ENCODE data around the gene ANKRD44.
"Not testable (repeated sequence)": the region's sequence is repeated elsewhere in the genome, so short reads cannot be mapped to it uniquely, and the experiment has no call there.

ANKRD44 gene

DNA sequence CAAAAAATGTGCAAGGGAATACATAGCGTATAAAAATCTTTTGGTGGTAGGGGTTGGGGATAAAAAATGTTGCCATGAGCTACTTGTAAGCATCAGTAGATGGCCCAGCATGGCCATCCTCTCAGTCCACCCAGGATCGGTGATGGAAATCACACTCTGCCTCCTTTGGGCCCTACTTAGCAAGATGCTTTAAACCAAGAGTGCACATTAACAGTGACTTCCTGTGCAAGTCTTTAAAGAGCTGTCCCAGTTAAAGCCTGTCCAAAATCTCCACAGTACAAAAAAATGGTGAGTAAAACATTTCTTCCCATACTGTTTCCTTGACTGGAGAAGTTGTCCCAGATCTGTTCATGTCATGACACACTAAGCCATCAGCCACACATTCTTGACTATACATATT lies 18.0 kb downstream of the ANKRD44 start:
- DNase-seq (ENCODE audit: low read depth in 2 of 2, low spot score in 1 of 2), result no peak

DNA sequence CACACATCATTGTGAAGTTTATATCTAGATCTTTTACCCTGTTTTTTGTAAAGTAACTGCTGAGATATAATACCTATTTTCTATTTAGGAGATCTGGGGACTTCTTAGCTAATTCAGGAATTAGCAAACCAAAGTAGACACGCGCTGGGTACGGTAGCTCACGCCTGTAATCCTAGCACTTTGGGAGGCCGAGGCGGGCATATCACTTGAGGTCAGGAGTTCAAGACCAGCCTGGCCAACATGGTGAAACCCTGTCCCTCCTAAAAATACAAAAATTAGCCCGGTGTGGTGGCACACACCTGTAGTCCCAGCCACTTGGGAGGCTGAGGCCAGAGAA lies 23.0 kb downstream of the ANKRD44 start:
- DNase-seq (ENCODE audit: low read depth in 2 of 2, low spot score in 1 of 2), result not testable (repeated sequence)

DNA sequence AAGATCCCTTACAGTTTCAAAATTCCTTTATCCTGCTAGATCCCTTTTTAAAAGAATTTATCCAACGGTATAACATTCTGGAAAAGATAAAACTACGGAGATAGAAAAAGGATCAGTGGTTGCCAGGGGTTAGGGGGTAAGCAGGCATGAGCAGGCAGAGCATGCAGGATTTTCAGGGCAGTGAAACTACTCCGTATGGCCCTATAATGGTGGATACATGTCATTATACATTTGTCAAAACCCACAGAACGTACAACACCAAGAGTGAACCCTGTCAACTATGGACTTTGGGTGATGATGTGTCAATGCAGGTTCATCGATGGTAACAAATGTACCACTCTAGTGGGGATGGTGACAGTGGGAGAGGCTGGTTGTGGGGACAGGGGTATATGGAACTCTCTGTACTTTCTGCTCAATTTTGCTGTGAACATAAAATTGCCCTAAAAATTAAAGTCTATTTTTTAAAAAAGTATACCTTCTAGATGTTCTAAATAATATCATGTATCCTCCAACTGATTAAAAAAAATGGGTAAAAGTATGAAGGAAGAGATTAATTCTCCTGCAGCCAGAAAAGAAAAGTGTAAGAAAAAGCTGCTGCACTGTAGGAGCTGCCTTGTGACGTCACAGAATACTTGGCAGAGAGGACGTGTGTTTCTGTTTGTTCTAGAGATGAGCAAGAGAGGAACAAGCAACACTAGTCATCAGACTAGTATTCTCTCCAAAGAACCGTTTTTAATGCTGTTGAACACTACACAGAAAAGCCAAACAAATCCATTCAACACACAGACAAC lies 23.6 kb downstream of the ANKRD44 start:
- DNase-seq (ENCODE audit: low read depth in 2 of 2, low spot score in 1 of 2), result no peak

- no peak for DNase-seq (ENCODE audit: low read depth in 2 of 2, low spot score in 1 of 2)
Observed at GRCh38 chr2:197285361-197285760, 25.2 kb downstream of the ANKRD44 start.

DNA sequence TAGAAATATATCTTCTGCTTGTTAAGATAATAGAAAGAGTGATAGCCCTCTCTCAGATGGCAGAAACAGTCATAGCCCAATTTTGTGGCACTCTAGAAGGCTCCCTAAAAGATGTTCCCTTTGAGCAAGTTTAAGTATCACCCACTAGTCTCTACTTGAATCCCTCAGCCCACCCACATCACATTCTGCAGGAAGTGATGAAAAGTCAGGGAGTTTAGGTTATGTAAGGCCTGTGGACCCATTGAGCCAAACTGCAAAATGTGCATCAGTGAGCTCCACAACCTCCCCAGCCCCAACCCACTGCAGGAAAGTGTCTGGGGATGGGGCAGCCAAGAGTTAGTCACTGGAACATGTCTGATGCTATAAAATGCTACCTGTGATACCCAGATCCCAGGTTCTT lies 25.6 kb downstream of the ANKRD44 start:
- no peak for DNase-seq (ENCODE audit: low read depth in 2 of 2, low spot score in 1 of 2)

- DNase-seq (ENCODE audit: low read depth in 2 of 2, low spot score in 1 of 2), result no peak
Observed at GRCh38 chr2:197281421-197281820, 29.2 kb downstream of the ANKRD44 start.

DNA sequence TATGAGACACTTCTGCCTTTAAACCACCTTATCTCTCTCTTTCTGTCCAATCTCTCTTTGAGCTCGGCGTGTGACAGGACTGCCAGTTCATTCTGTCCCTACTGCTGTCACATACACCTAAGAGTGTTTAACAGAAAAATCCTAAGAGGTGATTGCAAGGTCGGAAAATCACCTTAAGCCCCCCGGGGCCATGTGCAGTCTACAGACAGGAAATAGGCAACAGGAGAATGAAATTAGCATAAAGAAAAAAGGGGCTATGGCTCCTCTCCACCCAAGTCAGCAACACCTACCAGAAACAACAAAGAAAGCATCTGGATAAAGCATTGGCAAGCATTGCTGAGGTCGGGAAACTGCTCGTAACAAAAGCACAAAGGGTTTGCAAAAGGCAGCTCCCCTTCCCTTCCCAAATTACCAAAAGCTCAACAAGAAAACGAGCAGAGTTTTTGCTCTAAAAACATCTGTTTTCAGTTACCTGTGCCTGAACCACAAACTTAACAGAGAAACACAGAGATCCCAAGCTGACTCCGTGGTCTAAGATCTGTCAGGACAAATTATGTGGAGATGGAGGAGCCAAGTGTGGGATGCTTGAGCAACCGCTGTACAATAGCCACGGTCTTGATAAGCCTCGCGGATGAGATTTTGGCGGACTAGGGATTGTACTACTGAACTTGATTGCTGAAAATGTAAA lies 30.4 kb downstream of the ANKRD44 start:
- no peak for DNase-seq (ENCODE audit: low read depth in 2 of 2, low spot score in 1 of 2)

GRCh38 chr2:197278799-197279763 lies 31.5 kb downstream of the ANKRD44 start:
- DNase-seq (ENCODE audit: low read depth in 2 of 2, low spot score in 1 of 2), result no peak

- DNase-seq (ENCODE audit: low read depth in 2 of 2, low spot score in 1 of 2), result no peak
Observed at GRCh38 chr2:197277794-197278193, 32.8 kb downstream of the ANKRD44 start.

GRCh38 chr2:197276156-197276555 lies 34.4 kb downstream of the ANKRD44 start:
- no peak for DNase-seq (ENCODE audit: low read depth in 2 of 2, low spot score in 1 of 2)

- no peak for DNase-seq (ENCODE audit: low read depth in 2 of 2, low spot score in 1 of 2)
Observed at GRCh38 chr2:197274937-197275336, 35.6 kb downstream of the ANKRD44 start.

DNA sequence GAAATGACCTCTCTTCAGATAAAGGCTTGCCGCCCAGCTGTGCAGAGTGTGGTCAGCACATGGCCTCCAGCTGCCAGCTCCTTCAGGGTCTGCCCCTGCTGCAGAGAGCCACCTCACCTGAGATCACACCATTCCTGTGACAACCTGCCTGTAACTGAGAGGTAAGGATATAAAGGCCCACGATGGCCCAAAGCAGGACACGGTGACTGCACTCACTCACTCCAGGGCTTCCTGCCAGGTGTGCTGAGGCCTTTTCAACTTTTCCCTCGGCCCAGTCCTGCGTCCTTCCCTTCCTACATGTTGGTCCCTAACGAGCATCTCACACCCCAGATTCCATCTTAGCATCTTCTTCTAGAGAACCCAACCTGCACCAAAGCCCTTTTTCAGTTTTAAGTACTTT lies 36.2 kb downstream of the ANKRD44 start:
- DNase-seq (ENCODE audit: low read depth in 2 of 2, low spot score in 1 of 2), result no peak

DNA sequence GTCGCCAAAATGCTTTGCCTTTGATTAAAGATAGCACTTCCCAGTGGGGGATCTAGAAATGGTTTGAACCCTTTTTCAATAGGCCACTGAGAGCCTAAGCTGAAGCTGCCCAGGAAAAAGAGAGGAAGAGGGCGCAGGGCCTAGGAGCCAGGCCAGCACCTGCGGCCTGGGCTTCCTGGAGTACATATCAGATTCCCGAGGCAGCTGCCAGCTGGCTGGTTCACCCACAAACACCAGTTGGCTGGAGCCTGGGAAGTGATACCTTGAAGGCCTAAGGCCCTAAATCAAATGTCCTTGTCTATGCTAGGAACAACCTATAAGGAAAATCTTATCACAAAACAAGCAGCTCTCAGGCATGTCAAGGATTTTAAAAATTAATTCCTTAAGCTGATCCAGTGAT lies 37.1 kb downstream of the ANKRD44 start:
- no peak for DNase-seq (ENCODE audit: low read depth in 2 of 2, low spot score in 1 of 2)

- no peak for DNase-seq (ENCODE audit: low read depth in 2 of 2, low spot score in 1 of 2)
Observed at GRCh38 chr2:197270601-197271000, 40.0 kb downstream of the ANKRD44 start.

DNA sequence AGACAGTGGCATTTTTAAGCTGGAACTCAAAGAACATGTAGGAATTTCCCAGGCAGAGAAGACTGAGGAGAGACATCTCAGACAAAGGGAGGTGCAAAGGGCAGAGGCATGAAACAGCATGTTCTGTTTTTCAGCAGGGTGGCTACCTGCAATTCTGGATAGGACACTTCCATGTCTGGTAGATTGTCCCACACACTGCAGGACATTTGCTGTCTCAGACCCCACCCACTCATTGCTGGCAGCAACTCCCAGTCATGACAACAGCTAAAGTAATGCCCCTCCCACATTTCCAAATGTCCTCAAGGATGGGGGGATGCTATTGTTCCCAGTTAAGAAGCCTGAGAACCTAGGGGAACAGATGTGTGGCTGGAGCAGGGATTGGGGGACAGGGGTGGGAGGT lies 40.8 kb downstream of the ANKRD44 start:
- no peak for DNase-seq (ENCODE audit: low read depth in 2 of 2, low spot score in 1 of 2)

GRCh38 chr2:197268786-197269584 lies 41.6 kb downstream of the ANKRD44 start:
- DNase-seq (ENCODE audit: low read depth in 2 of 2, low spot score in 1 of 2), result no peak

GRCh38 chr2:197266477-197266876 lies 44.1 kb downstream of the ANKRD44 start:
- DNase-seq (ENCODE audit: low read depth in 2 of 2, low spot score in 1 of 2), result no peak

DNA sequence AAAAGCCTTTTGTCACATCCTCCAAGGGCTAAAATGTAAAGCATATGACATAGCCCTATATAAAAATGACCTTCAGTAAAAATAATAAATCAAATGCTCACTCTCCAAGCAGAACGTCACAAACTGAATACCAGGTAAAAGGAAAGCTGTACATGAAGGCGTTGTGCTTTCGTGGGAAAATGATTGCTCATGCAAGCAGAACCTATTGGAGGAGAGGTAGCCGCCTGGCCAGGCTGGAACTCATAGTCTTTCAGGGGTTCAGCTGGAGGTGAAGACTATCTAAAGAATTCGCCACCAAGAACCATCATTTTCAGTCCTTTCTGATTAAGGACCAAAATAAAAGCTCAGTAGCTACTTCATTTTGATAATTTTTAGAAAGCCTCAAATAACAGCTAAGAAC lies 44.7 kb downstream of the ANKRD44 start:
- DNase-seq (ENCODE audit: low read depth in 2 of 2, low spot score in 1 of 2), result no peak

DNA sequence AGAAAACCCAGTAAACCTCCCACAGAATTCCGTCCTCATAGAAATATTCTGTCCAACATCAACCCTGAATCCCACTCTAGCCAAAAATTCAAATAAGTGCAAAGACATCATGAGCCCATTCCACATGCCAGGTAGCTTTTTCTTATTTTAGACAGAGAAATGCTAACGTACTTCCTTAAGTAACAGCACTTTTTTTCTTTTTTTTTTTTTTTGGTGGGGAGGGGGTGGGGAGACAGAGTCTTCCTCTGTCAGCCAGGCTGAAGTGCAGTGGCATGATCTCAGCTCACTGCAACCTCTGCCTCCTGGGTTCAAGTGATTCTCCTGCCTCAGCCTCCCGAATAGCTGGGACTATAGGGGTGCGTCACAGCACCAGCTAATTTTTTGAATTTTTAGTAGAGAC lies 45.5 kb downstream of the ANKRD44 start:
- DNase-seq (ENCODE audit: low read depth in 2 of 2, low spot score in 1 of 2), result no peak

- DNase-seq (ENCODE audit: low read depth in 2 of 2, low spot score in 1 of 2), result no peak
Observed at GRCh38 chr2:197264332-197264731, 46.2 kb downstream of the ANKRD44 start.

DNA sequence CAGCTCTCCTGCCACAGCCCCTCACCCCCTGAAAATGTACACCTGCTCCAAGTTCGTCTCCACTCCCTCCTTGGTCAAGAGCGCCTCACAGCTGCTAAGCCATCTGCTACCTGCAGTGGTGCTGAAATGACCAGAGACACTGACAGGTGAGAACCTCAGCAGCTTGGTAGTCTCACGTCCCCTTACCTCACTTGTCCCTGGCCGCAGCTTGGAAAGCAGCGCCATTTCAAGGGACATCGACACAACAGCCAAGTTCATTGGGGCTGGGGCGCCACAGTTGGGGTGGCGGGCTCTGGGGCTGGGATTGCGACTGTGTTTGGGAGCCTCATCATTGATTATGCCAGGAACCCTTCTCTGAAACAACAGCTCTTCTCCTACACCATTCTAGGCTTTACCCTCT lies 47.5 kb downstream of the ANKRD44 start:
- no peak for DNase-seq (ENCODE audit: low read depth in 2 of 2, low spot score in 1 of 2)

Data from stimulated activated CD8-positive, alpha-beta memory T cell treated with anti-CD3 and anti-CD28 coated beads, Interleukin-4, amount 100 ng/mL, for 1 hour (primary cell).